Measurements from ENCODE around the gene ZNF311.

The ZNF311 gene

DNA sequence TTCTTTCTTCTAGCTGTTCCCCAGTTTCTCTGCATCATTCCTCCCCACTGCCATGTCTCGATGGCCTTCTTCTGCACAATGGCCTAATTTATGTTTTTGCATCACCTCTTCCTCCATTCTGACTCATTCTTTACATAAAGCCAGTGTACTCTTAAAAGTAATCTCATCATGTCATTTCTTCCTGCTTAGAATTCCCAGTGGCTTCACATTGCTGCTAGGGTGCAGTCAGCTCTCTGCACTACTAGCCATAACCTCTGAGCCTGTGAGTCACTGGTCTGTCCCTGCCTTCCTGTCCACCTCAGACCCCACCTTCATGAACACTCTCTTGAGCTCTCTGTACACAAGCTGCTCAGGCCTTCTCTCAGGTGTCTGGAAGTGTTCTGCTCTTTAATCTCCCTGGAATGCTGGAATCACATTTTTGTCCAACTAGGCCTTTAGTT, 57.3 kb downstream of the ZNF311 start:
- no peaks in the 10 kb centered on the region for H3K27me3 ChIP-seq (ENCODE audit: insufficient read depth, low read length)
- no peak overlapping the region for H3K27ac ChIP-seq (ENCODE audit: low read length)
- H3K4me1 ChIP-seq (ENCODE audit: insufficient read depth, low read length), result no peaks in the 10 kb centered on the region
- no peak overlapping the region for H3K4me3 ChIP-seq (ENCODE audit: low read length)
- H3K9me3 ChIP-seq (ENCODE audit: insufficient read depth, low read depth, low read length), result no peaks in the 10 kb centered on the region
- H3K36me3 ChIP-seq (ENCODE audit: insufficient read depth, low read depth, low read length), result no peaks in the 10 kb centered on the region
- no peak overlapping the region for H3K9ac ChIP-seq (ENCODE audit: low read depth, low read length)

DNA sequence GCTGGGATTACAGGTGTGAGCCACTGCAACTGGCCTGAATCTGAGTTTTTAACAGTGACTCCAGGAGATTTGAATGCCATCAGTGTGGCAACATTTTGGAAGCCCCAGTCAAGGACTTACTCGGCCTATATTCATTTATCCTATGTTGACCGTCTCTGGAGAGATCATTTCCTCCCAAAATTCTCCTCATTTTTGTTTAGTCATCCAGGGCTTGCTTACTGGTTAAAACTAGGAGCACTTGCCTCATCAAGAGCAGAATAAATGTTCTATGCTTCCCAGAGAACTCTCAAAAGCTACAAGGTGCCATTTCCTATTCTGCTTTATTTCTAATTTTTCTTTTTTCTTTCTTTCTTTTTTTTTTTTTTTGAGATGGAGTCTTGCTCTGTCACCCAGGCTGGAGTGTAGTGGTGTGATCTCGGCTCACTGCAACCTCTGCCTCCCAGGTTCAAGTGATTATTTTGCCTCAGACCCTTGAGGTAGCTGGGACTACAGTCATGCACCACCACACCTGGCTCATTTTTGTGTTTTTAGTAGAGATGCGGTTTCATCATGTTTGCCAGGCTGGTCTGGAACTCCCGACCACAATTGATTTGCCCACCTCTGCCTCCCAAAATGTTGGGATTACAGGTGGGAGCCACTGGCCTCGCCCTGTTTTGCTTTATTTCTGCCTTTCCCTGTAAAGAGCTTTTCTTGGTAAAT, 57.9 kb downstream of the ZNF311 start:
- H3K9ac ChIP-seq (ENCODE audit: low read depth, low read length), result no peak overlapping the region
- no peak overlapping the region for H3K27ac ChIP-seq (ENCODE audit: low read length)
- H3K4me3 ChIP-seq (ENCODE audit: low read length), result no peak overlapping the region
- 0 out of 2 replicates have a peak, but pooled peaks cover under 1% of the 10 kb centered on the region for H3K4me1 ChIP-seq (ENCODE audit: insufficient read depth, low read length)
- no peaks in the 10 kb centered on the region for H3K27me3 ChIP-seq (ENCODE audit: insufficient read depth, low read length)
- H3K9me3 ChIP-seq (ENCODE audit: insufficient read depth, low read depth, low read length), result no peaks in the 10 kb centered on the region
- H3K36me3 ChIP-seq (ENCODE audit: insufficient read depth, low read depth, low read length), result no peaks in the 10 kb centered on the region

GRCh38 chr6:28945349-28945748, 59.8 kb downstream of the ZNF311 start:
- H3K36me3 ChIP-seq (ENCODE audit: insufficient read depth, low read depth, low read length), result no peaks in the 10 kb centered on the region
- H3K4me3 ChIP-seq (ENCODE audit: low read length), result no peak overlapping the region
- no peaks in the 10 kb centered on the region for H3K9me3 ChIP-seq (ENCODE audit: insufficient read depth, low read depth, low read length)
- 0 out of 2 replicates have a peak, but pooled peaks cover 2% of the 10 kb centered on the region for H3K4me1 ChIP-seq (ENCODE audit: insufficient read depth, low read length)
- no peak overlapping the region for H3K9ac ChIP-seq (ENCODE audit: low read depth, low read length)
- no peaks in the 10 kb centered on the region for H3K27me3 ChIP-seq (ENCODE audit: insufficient read depth, low read length)
- H3K27ac ChIP-seq (ENCODE audit: low read length), result no peak overlapping the region

All from iPS-20b (cell line).